Omental fat pad (tissue), 4 donors: ENCODE results near the gene GIPC2. TPM values are rescaled to one million over a fixed set of nuclear protein-coding genes. Genes with fewer than 3 reads are reported as not detected.

Source experiments
- ATAC-seq: fragments of 150-250 bp; one replicate; pipeline ENCODE4 v1.9.1; 2016; ENCODE audit warnings: mild to moderate bottlenecking, moderate library complexity; ENCODE audit not compliant: low FRiP score
- DNase-seq: peaks from one replicate; pipeline ENCODE4 v3.0.0-alpha.2; 2019; ENCODE audit warnings: low spot score
- CTCF ChIP-seq, 3 donors: fragments of 450-650 bp; IDR thresholded peaks; one replicate each; pipeline ENCODE4 v1.5.1; 2016 to 2017; ENCODE audit warnings: antibody characterized with exemption in 3 of 3, mild to moderate bottlenecking in 3 of 3, moderate library complexity in 2 of 3
- total RNA-seq, 4 donors: library from RNA; depleted of rRNA; stranded (reverse); fragments of >200 nt; gene quantifications; one replicate each; pipeline ENCODE4 v1.1.0, GENCODE V29; 2016

GIPC2 gene
- total RNA-seq, 4 donors from 2014 or later = 1.4 to 15.9 (median 3.1) TPM

DNA sequence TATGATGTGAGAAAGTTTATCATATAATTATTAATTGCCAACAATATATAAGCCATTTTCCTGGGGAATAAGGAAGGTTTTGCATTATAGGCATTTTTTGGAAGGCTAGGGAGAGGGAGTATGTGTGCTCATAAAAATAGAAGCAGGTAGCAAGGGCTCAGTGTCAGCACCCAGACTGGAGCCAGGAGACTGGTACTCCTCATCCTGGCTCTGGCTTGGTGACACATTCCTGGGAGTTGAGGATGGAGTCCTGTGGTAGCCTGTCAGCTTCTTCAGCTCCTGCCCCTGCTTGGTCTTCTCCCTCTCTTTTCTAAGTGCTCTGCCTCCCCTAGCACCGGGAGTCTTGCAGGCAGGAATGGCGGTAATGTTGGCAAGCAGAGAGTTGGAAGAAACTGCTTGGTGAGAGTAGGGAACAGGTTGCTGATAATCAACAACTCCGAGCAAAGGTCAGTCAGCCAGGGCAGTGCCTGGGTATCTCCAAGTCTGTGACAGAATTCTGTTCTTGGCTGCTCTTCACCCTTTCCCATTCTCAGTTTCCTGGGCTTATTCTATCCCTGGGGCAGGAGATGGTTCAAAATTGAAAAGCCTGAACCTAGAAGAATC, 23.0 kb downstream of the GIPC2 start:
- ATAC-seq = no peak
- TF ChIP-seq CTCF (IDR thresholded peaks at IDR 0.05) = no peak
- DNase-seq = no peak

DNA sequence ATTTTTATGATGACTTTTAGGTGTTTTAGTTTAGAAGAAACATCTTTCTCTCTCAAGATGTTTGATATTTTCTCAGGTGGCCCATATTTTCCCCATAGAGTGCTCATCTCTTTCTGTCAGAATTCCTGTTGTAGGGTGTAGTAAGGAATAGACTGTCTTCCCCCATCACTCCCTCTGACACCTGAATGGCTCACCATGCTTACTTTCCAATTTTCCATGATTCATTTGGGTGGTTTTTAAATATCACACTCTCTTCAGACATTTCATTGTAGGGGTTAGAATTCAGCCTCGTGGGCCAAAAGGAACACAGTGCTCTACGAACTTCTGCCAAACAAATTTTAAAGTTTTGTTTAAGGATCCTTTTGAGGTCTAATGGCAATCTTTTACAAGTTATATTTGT, 24.0 kb downstream of the GIPC2 start:
- no peak for ATAC-seq
- no peak for DNase-seq
- TF ChIP-seq CTCF (IDR thresholded peaks at IDR 0.05) = no peak

GRCh38 chr1:78070210-78070609, 24.4 kb downstream of the GIPC2 start:
- no peak for DNase-seq
- no peak for TF ChIP-seq CTCF (IDR thresholded peaks at IDR 0.05)
- ATAC-seq = no peak

DNA sequence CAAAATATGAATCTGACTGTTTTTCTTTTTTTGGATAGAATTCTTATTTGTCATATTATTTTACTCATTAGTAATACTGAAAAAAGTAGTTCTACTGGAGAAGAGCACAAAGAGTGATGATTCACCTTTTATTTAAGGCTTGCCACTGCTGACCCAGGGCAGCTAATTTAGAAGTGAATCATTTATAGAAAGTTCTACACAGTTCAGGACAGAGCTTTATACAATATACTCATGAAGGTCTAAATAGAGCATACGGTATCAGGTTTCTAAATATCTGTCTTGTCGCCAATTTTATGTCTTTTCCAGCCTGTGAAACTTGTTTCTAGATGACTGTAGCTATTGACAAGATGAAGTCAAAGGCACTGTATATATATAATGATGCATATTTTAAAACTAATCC, 25.0 kb downstream of the GIPC2 start:
- no peak for TF ChIP-seq CTCF (IDR thresholded peaks at IDR 0.05)
- no peak for DNase-seq
- ATAC-seq = peak; percentile 95

- ATAC-seq (no peak), DNase-seq (no peak)
- no peak for TF ChIP-seq CTCF (IDR thresholded peaks at IDR 0.05)
These were observed 25.9 kb downstream of the GIPC2 start for GRCh38 chr1:78071696-78072095.

DNA sequence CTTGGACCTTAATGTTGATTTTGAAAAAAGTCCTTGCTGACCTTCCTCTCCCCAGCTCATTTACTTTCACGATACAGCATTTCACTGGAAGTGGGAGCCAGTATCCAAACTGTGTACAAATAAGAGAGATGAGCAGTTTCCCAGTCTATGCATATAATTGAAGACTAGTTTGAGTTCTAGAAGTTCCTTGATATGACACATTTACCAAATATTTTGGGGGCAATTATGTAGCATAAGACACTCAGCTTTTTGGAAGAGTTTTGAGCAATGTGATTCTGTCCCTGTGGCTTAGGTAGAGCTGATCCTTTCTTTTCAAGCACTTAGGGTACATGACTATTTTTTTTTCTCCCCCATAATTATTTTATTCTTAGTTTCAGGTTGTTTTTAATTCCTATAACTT, 26.4 kb downstream of the GIPC2 start:
- DNase-seq = no peak
- TF ChIP-seq CTCF (IDR thresholded peaks at IDR 0.05) = no peak
- no peak for ATAC-seq

- DNase-seq (no peak), ATAC-seq (no peak)
- TF ChIP-seq CTCF (IDR thresholded peaks at IDR 0.05) = no peak
These were observed 27.7 kb downstream of the GIPC2 start for GRCh38 chr1:78073441-78073840.
